ENCODE data around the gene KLHL8. TPM values are rescaled to one million over a fixed set of nuclear protein-coding genes. Genes with fewer than 3 reads are reported as not detected.

The KLHL8 gene
- total RNA-seq, 1 donor from 2014 or later: 15.2 TPM

- no peak overlapping the region for H3K27ac Mint-ChIP-seq
- peaks cover 10% of the 10 kb centered on the region for H3K9me3 Mint-ChIP-seq
- H3K4me1 Mint-ChIP-seq: no peaks in the 10 kb centered on the region
- H3K36me3 Mint-ChIP-seq: no peaks in the 10 kb centered on the region
- H3K27me3 Mint-ChIP-seq (ENCODE audit: low read depth): no peaks in the 10 kb centered on the region
- no peak overlapping the region for H3K4me3 Mint-ChIP-seq
- TF ChIP-seq CTCF (IDR thresholded peaks at IDR 0.05; ENCODE audit: unreplicated experiment): no peak
- DNase-seq (ENCODE audit: low spot score in 2 of 2, unreplicated experiment in 2 of 2): no peak
These were observed 40.1 kb upstream of the KLHL8 start for GRCh38 chr4:87260477-87260876.

- H3K4me3 Mint-ChIP-seq: no peak overlapping the region
- no peak for DNase-seq (ENCODE audit: low spot score in 2 of 2, unreplicated experiment in 2 of 2)
- H3K27ac Mint-ChIP-seq: no peak overlapping the region
- H3K36me3 Mint-ChIP-seq: no peaks in the 10 kb centered on the region
- no peaks in the 10 kb centered on the region for H3K4me1 Mint-ChIP-seq
- H3K9me3 Mint-ChIP-seq: peaks cover 11% of the 10 kb centered on the region
- no peak for TF ChIP-seq CTCF (IDR thresholded peaks at IDR 0.05; ENCODE audit: unreplicated experiment)
- H3K27me3 Mint-ChIP-seq (ENCODE audit: low read depth): no peaks in the 10 kb centered on the region
These were observed 38.3 kb upstream of the KLHL8 start for GRCh38 chr4:87258677-87259076.

GRCh38 chr4:87257523-87257922, 37.1 kb upstream of the KLHL8 start:
- no peak overlapping the region for H3K4me3 Mint-ChIP-seq
- no peak overlapping the region for H3K27ac Mint-ChIP-seq
- peaks cover 7% of the 10 kb centered on the region for H3K9me3 Mint-ChIP-seq
- TF ChIP-seq CTCF (IDR thresholded peaks at IDR 0.05; ENCODE audit: unreplicated experiment): no peak
- no peaks in the 10 kb centered on the region for H3K27me3 Mint-ChIP-seq (ENCODE audit: low read depth)
- no peak for DNase-seq (ENCODE audit: low spot score in 2 of 2, unreplicated experiment in 2 of 2)
- H3K36me3 Mint-ChIP-seq: no peaks in the 10 kb centered on the region
- no peaks in the 10 kb centered on the region for H3K4me1 Mint-ChIP-seq

- no peaks in the 10 kb centered on the region for H3K27me3 Mint-ChIP-seq (ENCODE audit: low read depth)
- no peak overlapping the region for H3K4me3 Mint-ChIP-seq
- H3K9me3 Mint-ChIP-seq: peaks cover 7% of the 10 kb centered on the region
- TF ChIP-seq CTCF (IDR thresholded peaks at IDR 0.05; ENCODE audit: unreplicated experiment): no peak
- H3K4me1 Mint-ChIP-seq: no peaks in the 10 kb centered on the region
- H3K27ac Mint-ChIP-seq: no peak overlapping the region
- DNase-seq (ENCODE audit: low spot score in 2 of 2, unreplicated experiment in 2 of 2): no peak
- H3K36me3 Mint-ChIP-seq: no peaks in the 10 kb centered on the region
These were observed 35.3 kb upstream of the KLHL8 start for GRCh38 chr4:87255755-87256154.

- no peak for DNase-seq (ENCODE audit: low spot score in 2 of 2, unreplicated experiment in 2 of 2)
- H3K4me1 Mint-ChIP-seq: peaks cover 3% of the 10 kb centered on the region
- no peaks in the 10 kb centered on the region for H3K27me3 Mint-ChIP-seq (ENCODE audit: low read depth)
- TF ChIP-seq CTCF (IDR thresholded peaks at IDR 0.05; ENCODE audit: unreplicated experiment): no peak
- no peak overlapping the region for H3K27ac Mint-ChIP-seq
- no peaks in the 10 kb centered on the region for H3K36me3 Mint-ChIP-seq
- peaks cover 13% of the 10 kb centered on the region for H3K9me3 Mint-ChIP-seq
- no peak overlapping the region for H3K4me3 Mint-ChIP-seq
These were observed 30.7 kb upstream of the KLHL8 start for GRCh38 chr4:87251106-87251505.

- H3K27ac Mint-ChIP-seq: no peak overlapping the region
- H3K36me3 Mint-ChIP-seq: no peaks in the 10 kb centered on the region
- no peak overlapping the region for H3K4me3 Mint-ChIP-seq
- TF ChIP-seq CTCF (IDR thresholded peaks at IDR 0.05; ENCODE audit: unreplicated experiment): no peak
- DNase-seq (ENCODE audit: low spot score in 2 of 2, unreplicated experiment in 2 of 2): no peak
- peaks cover 6% of the 10 kb centered on the region for H3K9me3 Mint-ChIP-seq
- no peaks in the 10 kb centered on the region for H3K27me3 Mint-ChIP-seq (ENCODE audit: low read depth)
- peaks cover 3% of the 10 kb centered on the region for H3K4me1 Mint-ChIP-seq
These were observed 29.9 kb upstream of the KLHL8 start for GRCh38 chr4:87250294-87250693.

Data from mesothelial cell of epicardium (in vitro differentiated cells).